HG02970 (cell line): ENCODE measurements around the gene RAB39A.

Experiments used
- ATAC-seq: cut with Tn5 transposase; IDR thresholded peaks from one replicate; pipeline ENCODE4 v1.9.1; 2021; ENCODE audit warnings: mild to moderate bottlenecking, moderate library complexity, moderate number of reproducible peaks; ENCODE audit not compliant: unreplicated experiment, low FRiP score

The RAB39A gene

GRCh38 chr11:107957109-107957588, 28.9 kb downstream of the RAB39A start:
- no peak for ATAC-seq

- no peak for ATAC-seq
Measured at GRCh38 chr11:107961480-107961879, 33.2 kb downstream of the RAB39A start.

- ATAC-seq: no peak
Measured at GRCh38 chr11:107962181-107962580, 33.9 kb downstream of the RAB39A start.

GRCh38 chr11:107963091-107963490, 34.8 kb downstream of the RAB39A start:
- no peak for ATAC-seq

- ATAC-seq: no peak
Measured at GRCh38 chr11:107969219-107969618, 41.0 kb downstream of the RAB39A start.

- ATAC-seq: no peak
Measured at GRCh38 chr11:107970049-107970448, 41.8 kb downstream of the RAB39A start.

GRCh38 chr11:107973641-107974040, 45.4 kb downstream of the RAB39A start:
- no peak for ATAC-seq

GRCh38 chr11:107988397-107989158, 60.3 kb downstream of the RAB39A start:
- no peak for ATAC-seq

- no peak for ATAC-seq
Measured at GRCh38 chr11:107991868-107992414, 63.7 kb downstream of the RAB39A start.

- ATAC-seq: no peak
Measured at GRCh38 chr11:107996006-107996776, 67.9 kb downstream of the RAB39A start.

- no peak for ATAC-seq
Measured at GRCh38 chr11:107998761-107999160, 70.5 kb downstream of the RAB39A start.

- ATAC-seq: no peak
Measured at GRCh38 chr11:107999759-108000455, 71.7 kb downstream of the RAB39A start.

- no peak for ATAC-seq
Measured at GRCh38 chr11:108002476-108002875, 74.2 kb downstream of the RAB39A start.

GRCh38 chr11:108003623-108004022, 75.4 kb downstream of the RAB39A start:
- no peak for ATAC-seq

GRCh38 chr11:108007819-108008218, 79.6 kb downstream of the RAB39A start:
- no peak for ATAC-seq

- ATAC-seq: peak; percentile 89
Measured at GRCh38 chr11:108008656-108009496, 80.6 kb downstream of the RAB39A start, which contains the start of gene CUL5. Gene CUL5 (plus strand): TSS chr11:108008898. CDS start chr11:108009349, 451 bp downstream.

- no peak for ATAC-seq
Measured at GRCh38 chr11:108009497-108010370, 81.5 kb downstream of the RAB39A start.

GRCh38 chr11:108012139-108012725, 84.0 kb downstream of the RAB39A start:
- no peak for ATAC-seq
